Caco-2 (cell line): Measurements from ENCODE around the gene L3MBTL2. TPM values are rescaled to one million over a fixed set of nuclear protein-coding genes. Genes with fewer than 3 reads are reported as not detected.

Experiments
- BruUV-seq: library from RNA; stranded (reverse); fragments of 400-500 nt; replicated peaks from 2 replicates; lab custom pipeline; 2021; lab: Mats Ljungman, UMichigan
- CTCF ChIA-PET: fragments of 300-600 bp; sonication (Branson Sonifier 250); formaldehyde crosslinking; loops from one replicate; lab custom pipeline; 2022; ENCODE audit warnings: antibody characterized with exemption; lab: Charles Lee
- POLR2A ChIA-PET: fragments of 300-600 bp; sonication (Branson Sonifier 250); formaldehyde crosslinking; loops from one replicate; lab custom pipeline; 2022; ENCODE audit warnings: antibody characterized with exemption; lab: Charles Lee
- DNase-seq, 2 experiments: peaks; one replicate each; pipeline versions ENCODE4 v3.0.0 to v3.0.0-alpha.2; 2020 to 2022
- H3K27me3 ChIP-seq: replicated peaks from 2 replicates; pipeline ENCODE4 v1.6.0; 2011; ENCODE audit warnings: low read length; ENCODE audit not compliant: control insufficient read depth, insufficient read depth
- H3K36me3 ChIP-seq: 2 replicates; pipeline ENCODE4 v1.5.1; 2011; ENCODE audit warnings: low read length; ENCODE audit not compliant: control insufficient read depth, insufficient read depth
- H3K4me1 ChIP-seq: fragments of 250-450 bp; sonication (Bioruptor Pico); 2 replicates; pipeline ENCODE4 v1.5.1; 2020; ENCODE audit warnings: mild to moderate bottlenecking
- H3K4me3 ChIP-seq: 2 replicates; pipeline ENCODE4 v1.5.1; 2011; ENCODE audit warnings: low read depth, mild to moderate bottlenecking, control low read depth, low read length
- H3K9me3 ChIP-seq: fragments of 250-450 bp; sonication (Bioruptor Pico); 2 replicates; pipeline ENCODE4 v1.5.1; 2020; ENCODE audit warnings: mild to moderate bottlenecking, moderate library complexity
- H3K27ac Mint-ChIP-seq: one replicate; pipeline ENCODE4 v1.8.0; 2022; ENCODE audit warnings: mixed read lengths; ENCODE audit not compliant: unreplicated experiment
- H3K27me3 Mint-ChIP-seq: one replicate; pipeline ENCODE4 v1.8.0; 2022; ENCODE audit warnings: mixed read lengths; ENCODE audit not compliant: insufficient read depth, unreplicated experiment
- H3K36me3 Mint-ChIP-seq: one replicate; pipeline ENCODE4 v1.8.0; 2022; ENCODE audit warnings: mild to moderate bottlenecking, mixed read lengths; ENCODE audit not compliant: insufficient read depth, unreplicated experiment
- H3K4me1 Mint-ChIP-seq: one replicate; pipeline ENCODE4 v1.8.0; 2022; ENCODE audit warnings: low read depth, mixed read lengths; ENCODE audit not compliant: unreplicated experiment
- H3K4me3 Mint-ChIP-seq: one replicate; pipeline ENCODE4 v1.8.0; 2022; ENCODE audit warnings: mild to moderate bottlenecking, moderate library complexity, mixed read lengths; ENCODE audit not compliant: unreplicated experiment
- H3K9me3 Mint-ChIP-seq: one replicate; pipeline ENCODE4 v1.8.0; 2022; ENCODE audit warnings: mixed read lengths; ENCODE audit not compliant: unreplicated experiment
- intact Hi-C: fragments of 100-400 bp; cut with micrococcal nuclease; formaldehyde crosslinking; loops from one replicate; pipeline ENCODE4 v1.10.0; 2022; ENCODE audit not compliant: unreplicated experiment
- total RNA-seq: library from RNA; stranded (reverse); gene quantifications from 2 replicates; pipeline ENCODE4 v1.2.3, GENCODE V29; 2022
- TF ChIP-seq, protein P1 (sequence below), 2 experiments: fragments of 200-600 bp in 1 of 2; IDR thresholded peaks; 1 replicate in 1 of 2; 2 replicates in 1 of 2; pipeline versions ENCODE4 v1.5.1 to v1.8.0; 2011 to 2022; ENCODE audit warnings: antibody characterized with exemption in 1 of 2, control low read depth in 1 of 2, inconsistent platforms in 1 of 2, low read depth in 1 of 2, low read length in 1 of 2, mild to moderate bottlenecking in 1 of 2, moderate library complexity in 1 of 2; ENCODE audit not compliant: insufficient read depth in 1 of 2, severe bottlenecking in 1 of 2, unreplicated experiment in 1 of 2

L3MBTL2 gene
- total RNA-seq, 1 experiment from 2014 or later: 24.3 TPM

DNA sequence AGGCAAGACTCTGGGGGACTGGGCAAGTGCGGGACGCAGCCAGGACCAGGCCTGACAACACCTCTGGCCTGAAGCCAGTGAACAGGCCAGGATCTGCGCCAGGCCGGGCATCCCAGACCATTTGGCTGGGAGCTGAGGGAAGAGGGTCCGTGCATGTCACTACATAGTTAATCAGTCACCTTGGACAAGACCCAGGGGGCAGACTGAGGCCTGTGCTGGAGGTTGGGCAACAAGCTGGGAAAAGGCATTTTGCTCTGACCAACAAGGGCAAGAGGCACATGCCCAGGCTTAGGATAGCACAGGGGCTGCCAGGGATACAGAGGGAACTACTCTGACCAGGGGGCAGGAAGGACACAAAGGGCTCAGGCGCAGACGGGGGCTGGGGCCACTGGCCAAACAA is 42.6 kb downstream of the L3MBTL2 start:
- Mint-ChIP-seq H3K36me3 (peaks cover 76% of the 10 kb centered on the region), H3K4me1 (no peaks in the 10 kb centered on the region), H3K27me3 (no peaks in the 10 kb centered on the region), H3K4me3 (no peak overlapping the region), H3K9me3 (no peaks in the 10 kb centered on the region), H3K27ac (no peak overlapping the region)
- TF ChIP-seq, protein P1, sequence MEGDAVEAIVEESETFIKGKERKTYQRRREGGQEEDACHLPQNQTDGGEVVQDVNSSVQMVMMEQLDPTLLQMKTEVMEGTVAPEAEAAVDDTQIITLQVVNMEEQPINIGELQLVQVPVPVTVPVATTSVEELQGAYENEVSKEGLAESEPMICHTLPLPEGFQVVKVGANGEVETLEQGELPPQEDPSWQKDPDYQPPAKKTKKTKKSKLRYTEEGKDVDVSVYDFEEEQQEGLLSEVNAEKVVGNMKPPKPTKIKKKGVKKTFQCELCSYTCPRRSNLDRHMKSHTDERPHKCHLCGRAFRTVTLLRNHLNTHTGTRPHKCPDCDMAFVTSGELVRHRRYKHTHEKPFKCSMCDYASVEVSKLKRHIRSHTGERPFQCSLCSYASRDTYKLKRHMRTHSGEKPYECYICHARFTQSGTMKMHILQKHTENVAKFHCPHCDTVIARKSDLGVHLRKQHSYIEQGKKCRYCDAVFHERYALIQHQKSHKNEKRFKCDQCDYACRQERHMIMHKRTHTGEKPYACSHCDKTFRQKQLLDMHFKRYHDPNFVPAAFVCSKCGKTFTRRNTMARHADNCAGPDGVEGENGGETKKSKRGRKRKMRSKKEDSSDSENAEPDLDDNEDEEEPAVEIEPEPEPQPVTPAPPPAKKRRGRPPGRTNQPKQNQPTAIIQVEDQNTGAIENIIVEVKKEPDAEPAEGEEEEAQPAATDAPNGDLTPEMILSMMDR (IDR thresholded peaks at IDR 0.05; ENCODE audit: insufficient read depth in 1 of 2, low read depth in 1 of 2, low read length in 1 of 2, severe bottlenecking in 1 of 2, unreplicated experiment in 1 of 2): no peak
- H3K9me3 ChIP-seq: no peaks in the 10 kb centered on the region
- H3K4me3 ChIP-seq: no peak overlapping the region
- CTCF ChIA-PET: no interaction called here
- no peaks in the 10 kb centered on the region for H3K4me1 ChIP-seq
- POLR2A ChIA-PET: interaction anchor here (0.5 kb wide), 1 partner anchor 226 kb away, joined by 6 read pairs; no protein-coding TSS in a partner anchor
- no peaks in the 10 kb centered on the region for H3K27me3 ChIP-seq
- no peaks in the 10 kb centered on the region for H3K36me3 ChIP-seq
- no peak for DNase-seq
- intact Hi-C loops: no loop called here
- no TSS peak for BruUV-seq

DNA sequence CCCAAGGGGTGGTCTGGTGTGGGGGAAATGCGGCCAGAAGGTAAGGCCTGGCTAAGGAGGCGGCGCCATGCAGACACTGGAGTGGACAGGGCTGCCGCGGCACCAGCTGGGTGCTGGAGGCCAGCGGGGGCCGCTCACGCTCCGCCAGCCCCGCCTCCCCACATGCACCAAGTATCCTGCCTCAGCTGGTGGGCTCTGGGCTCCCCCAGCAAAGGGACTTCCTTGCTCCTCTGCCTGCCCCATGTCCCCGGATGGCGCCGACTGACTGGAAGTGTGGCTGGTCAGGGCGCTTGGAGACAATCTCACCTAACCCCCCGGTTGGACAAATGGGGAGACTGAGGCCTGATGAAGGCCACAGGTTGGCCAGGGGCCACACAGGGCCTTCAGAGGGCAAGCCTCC is 43.2 kb downstream of the L3MBTL2 start:
- no peak overlapping the region for H3K27ac Mint-ChIP-seq
- Histone ChIP-seq H3K27me3 (no peaks in the 10 kb centered on the region), H3K4me3 (no peak overlapping the region), H3K9me3 (no peaks in the 10 kb centered on the region), H3K4me1 (no peaks in the 10 kb centered on the region), H3K36me3 (no peaks in the 10 kb centered on the region)
- H3K36me3 Mint-ChIP-seq: peaks cover 75% of the 10 kb centered on the region
- DNase-seq: no peak
- no peak overlapping the region for H3K4me3 Mint-ChIP-seq
- intact Hi-C loops: no loop called here
- TF ChIP-seq, protein P1 (IDR thresholded peaks at IDR 0.05; ENCODE audit: insufficient read depth in 1 of 2, low read depth in 1 of 2, low read length in 1 of 2, severe bottlenecking in 1 of 2, unreplicated experiment in 1 of 2): no peak
- ChIA-PET CTCF (no interaction called here), POLR2A (no interaction called here)
- no peaks in the 10 kb centered on the region for H3K4me1 Mint-ChIP-seq
- no TSS peak for BruUV-seq
- H3K9me3 Mint-ChIP-seq: no peaks in the 10 kb centered on the region
- H3K27me3 Mint-ChIP-seq: no peaks in the 10 kb centered on the region

DNA sequence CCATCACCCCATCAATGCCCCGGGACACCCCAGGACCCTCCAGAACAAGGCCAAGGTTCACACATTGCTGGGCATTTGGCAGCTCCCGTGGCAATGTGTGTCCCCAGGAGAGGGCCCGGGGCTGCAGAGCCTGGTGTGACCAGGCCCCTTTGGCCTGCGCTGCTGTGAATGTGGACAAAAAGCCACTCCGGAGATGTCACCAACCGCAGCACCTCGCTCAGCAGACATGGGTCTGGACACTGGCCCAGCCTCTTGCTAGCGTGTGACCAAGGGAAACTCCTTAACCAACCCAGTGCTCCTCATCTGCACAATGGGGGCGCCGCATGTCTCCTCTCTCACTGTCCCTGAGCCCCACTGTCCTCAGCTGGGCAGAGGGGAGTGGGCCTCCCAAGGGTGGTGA is 43.6 kb downstream of the L3MBTL2 start:
- H3K27me3 ChIP-seq: no peaks in the 10 kb centered on the region
- Mint-ChIP-seq H3K9me3 (no peaks in the 10 kb centered on the region), H3K36me3 (peaks cover 75% of the 10 kb centered on the region), H3K27ac (no peak overlapping the region), H3K4me3 (no peak overlapping the region), H3K27me3 (no peaks in the 10 kb centered on the region), H3K4me1 (no peaks in the 10 kb centered on the region)
- H3K4me1 ChIP-seq: no peaks in the 10 kb centered on the region
- intact Hi-C loops: no loop called here
- POLR2A ChIA-PET: no interaction called here
- CTCF ChIA-PET: no interaction called here
- BruUV-seq: no TSS peak
- H3K4me3 ChIP-seq: no peak overlapping the region
- DNase-seq: no peak
- TF ChIP-seq, protein P1 (IDR thresholded peaks at IDR 0.05; ENCODE audit: insufficient read depth in 1 of 2, low read depth in 1 of 2, low read length in 1 of 2, severe bottlenecking in 1 of 2, unreplicated experiment in 1 of 2): no peak
- no peaks in the 10 kb centered on the region for H3K9me3 ChIP-seq
- H3K36me3 ChIP-seq: no peaks in the 10 kb centered on the region
